Myocyte (in vitro differentiated cells): ENCODE results near the gene LSM12. TPM values are rescaled to one million over a fixed set of nuclear protein-coding genes. Genes with fewer than 3 reads are reported as not detected.
A peak's percentile ranks its signal among the peaks of the same experiment; 100 is the strongest.
"Not testable (repeated sequence)": the region's sequence is repeated elsewhere in the genome, so short reads cannot be mapped to it uniquely, and the experiment has no call there.

Source experiments
- DNase-seq: peaks from one replicate; pipeline ENCODE4 v3.0.0-alpha.2; 2012; ENCODE audit warnings: low read depth
- total RNA-seq: library from RNA; depleted of rRNA; stranded (reverse); fragments of >200 nt; gene quantifications from 2 replicates; pipeline ENCODE4 v1.2.3, GENCODE V29; 2014

The LSM12 gene
- total RNA-seq, 1 donor from 2014 or later = 40.2 TPM

GRCh38 chr17:44076716-44077594, 10.5 kb upstream of the LSM12 start:
- DNase-seq = peak; percentile 5

DNA sequence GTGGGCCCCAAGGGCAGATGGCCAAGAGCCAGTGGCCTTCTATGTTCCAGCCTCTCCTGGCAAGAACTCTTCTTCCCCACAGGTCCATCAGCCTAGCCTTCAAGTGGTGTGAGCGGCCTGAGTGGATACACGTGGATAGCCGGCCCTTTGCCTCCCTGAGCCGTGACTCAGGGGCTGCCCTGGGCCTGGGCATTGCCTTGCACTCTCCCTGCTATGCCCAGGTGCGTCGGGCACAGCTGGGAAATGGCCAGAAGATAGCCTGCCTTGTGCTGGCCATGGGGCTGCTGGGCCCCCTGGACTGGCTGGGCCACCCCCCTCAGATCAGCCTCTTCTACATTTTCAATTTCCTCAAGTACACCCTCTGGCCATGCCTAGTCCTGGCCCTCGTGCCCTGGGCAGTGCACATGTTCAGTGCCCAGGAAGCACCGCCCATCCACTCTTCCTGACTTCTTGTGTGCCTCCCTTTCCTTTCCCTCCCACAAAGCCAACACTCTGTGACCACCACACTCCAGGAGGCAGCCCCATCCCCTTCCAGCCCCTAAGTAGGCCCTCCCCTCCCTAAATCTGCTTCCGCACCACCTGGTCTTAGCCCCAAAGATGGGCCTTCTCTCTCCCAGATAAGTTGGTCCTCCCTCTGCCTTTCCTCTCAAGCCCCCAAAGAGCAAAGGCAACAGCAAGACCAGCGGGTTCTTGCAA, 9.3 kb upstream of the LSM12 start:
- DNase-seq = peak; percentile 37

- DNase-seq = peak; percentile 43
Observed at GRCh38 chr17:44074911-44075285, 8.4 kb upstream of the LSM12 start.

- peak; percentile 59 for DNase-seq
Observed at GRCh38 chr17:44074231-44074910, 7.9 kb upstream of the LSM12 start.

DNA sequence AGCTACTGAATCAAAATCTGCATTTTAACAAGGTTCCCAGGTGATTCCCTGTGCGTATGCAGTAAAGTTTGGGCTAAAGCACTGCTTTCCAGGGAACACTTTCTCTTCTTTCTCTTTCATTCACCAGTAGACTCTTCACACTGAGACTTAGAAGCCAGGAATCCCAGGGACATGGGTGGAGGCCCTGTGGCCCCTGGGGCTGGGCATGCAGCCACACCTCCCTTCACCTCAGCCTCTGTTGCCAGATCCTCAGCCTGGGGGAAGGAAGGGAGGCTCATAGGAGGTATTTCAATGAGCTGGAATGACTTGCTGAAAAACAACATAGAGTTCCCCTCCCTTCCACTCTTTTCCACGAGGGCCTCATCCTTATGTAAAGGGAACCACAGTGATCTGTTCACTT, 5.3 kb upstream of the LSM12 start:
- peak; percentile 4 for DNase-seq

DNA sequence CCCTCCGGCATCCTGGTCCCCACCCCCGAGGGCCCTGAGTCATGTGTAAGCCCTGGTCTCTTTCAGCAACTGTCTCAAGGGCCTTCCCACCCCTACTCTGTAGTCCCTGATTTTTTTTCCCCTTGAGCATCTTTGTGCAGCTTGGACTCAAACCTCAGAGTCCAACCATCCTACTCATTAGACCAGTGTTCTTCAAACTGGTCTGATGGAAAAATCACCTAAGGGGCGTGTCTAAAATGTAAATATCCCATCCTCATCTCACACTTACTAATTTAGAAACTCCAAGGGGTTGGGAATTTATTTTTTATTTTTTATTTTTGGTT, 4.7 kb upstream of the LSM12 start:
- DNase-seq = no peak

- DNase-seq = peak; percentile 98
Observed at GRCh38 chr17:44070455-44071197, 4.2 kb upstream of the LSM12 start, which contains the start of gene G6PC3. Gene G6PC3, plus strand, starts transcription at chr17:44070735. Its CDS starts 231 bp downstream, at chr17:44070966.

DNA sequence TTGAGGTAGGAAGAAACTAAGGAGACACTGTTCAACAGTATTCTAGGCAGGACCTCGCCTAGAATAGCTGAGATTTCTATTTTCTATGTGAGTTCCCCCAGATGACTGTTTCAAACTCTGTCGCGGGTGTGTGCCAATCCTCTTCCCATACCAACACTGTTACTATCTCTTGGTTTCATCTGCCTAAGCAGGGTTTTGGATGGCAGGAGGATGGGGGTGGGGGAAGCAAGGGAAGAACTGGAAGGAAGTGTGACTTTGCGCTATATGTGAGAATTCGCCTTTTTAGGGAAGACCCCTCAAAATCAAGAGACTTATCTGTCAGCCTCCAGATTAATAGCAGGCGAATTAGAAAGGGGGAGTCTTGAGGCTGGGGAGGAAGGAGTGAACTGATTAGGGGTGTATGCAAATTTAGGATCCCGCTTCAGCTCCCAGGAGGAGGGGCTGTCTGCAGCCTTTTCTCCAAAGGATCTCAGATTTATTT, 3.5 kb upstream of the LSM12 start:
- DNase-seq = no peak

- DNase-seq = no peak
Observed at GRCh38 chr17:44067545-44067940, 1.1 kb upstream of the LSM12 start.

DNA sequence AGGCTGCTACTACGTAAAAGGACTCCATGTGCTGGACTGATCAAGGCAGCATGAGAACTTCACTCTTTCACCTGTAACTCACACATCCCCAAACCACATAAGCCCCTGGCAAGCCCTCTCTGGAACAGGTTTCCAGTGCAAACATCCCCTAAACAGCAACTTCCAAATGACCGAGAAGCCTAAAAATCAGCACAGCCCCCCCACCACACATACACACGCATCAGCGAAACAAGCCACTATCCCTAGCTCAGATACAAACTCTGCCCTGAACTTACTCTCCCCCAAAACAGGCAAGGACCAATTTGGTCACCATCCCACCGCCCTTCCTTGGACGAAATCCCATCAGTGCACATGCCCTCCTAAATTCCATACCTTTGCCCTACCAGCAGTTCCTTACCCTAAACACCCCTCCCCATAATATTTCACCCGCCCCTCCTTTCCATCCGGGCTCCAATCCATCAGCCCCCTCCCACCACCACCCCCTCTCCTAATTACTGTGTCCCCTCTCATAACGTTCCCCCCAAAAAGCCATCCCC, 735 bp downstream of the LSM12 start:
- peak; percentile 6 for DNase-seq

- DNase-seq = no peak
Observed at GRCh38 chr17:44063704-44064639, 2.5 kb downstream of the LSM12 start.

DNA sequence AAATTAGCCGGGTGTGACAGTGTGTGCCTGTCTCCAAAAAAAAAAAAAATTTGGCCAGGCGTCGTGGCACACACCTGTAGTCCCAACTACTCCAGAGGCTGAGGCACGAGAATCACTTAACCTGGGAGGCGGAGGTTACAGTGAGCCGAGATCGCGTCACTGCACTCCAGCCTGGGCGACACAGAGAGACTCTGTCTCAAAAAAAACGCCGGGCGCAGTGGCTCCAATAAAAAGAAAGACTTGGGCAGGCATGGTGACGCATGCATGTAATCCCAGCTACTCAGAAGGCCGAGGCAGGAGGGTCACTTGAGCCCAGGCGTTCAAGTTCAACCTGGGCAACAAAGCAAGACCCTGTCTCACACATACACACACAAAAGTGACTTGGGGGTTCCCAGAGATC, 3.6 kb downstream of the LSM12 start:
- DNase-seq = no peak

- no peak for DNase-seq
Observed at GRCh38 chr17:44061446-44061845, 5.0 kb downstream of the LSM12 start.

GRCh38 chr17:44059101-44059892, 7.2 kb downstream of the LSM12 start:
- no peak for DNase-seq

- DNase-seq = no peak
Observed at GRCh38 chr17:44053125-44053872, 13.2 kb downstream of the LSM12 start.

DNA sequence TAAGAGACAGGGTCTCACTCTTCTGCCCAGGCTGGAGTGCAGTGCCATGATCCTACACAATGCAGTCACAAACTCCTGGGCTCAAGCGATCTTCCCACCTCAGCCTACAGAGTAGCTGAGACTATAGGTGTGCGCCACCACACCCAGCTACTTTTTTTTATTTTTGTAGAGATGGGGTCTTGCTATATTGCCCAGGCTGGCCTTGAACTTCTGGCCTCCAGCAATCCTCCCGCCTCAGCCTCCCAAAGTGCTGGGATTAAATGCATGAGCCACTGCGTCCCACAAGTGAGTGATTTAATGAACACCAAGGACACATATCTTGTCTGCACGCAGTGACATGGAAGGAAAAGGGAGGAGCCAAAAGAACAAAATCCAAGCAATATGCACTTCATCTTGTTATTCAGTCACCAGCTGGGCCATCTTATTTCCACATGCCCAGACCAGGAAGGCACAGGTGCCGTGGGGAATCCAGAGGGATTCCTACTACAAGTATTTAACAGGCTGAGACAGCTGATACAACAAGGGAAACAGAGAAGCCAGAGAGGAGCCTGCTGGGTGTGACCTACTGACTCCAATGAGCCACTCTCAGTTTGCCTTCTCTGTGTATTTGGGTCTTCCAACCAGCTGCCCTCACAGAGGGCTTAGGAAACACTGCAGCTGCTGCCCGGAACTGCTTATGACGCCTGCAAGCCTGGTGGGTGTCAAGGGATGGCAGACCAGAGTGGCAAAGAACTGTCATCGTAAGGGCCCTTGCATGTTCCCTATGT, 17.0 kb downstream of the LSM12 start:
- DNase-seq = peak; percentile 99

- DNase-seq = not testable (repeated sequence)
Observed at GRCh38 chr17:44046893-44047292, 19.6 kb downstream of the LSM12 start.
